Stimulated activated CD8-positive, alpha-beta memory T cell treated with anti-CD3 and anti-CD28 coated beads, Interleukin-7, amount 100 ng/mL, for 48 hours (primary cell): ENCODE measurements around the gene LIG3.
A peak's percentile ranks its signal among the peaks of the same experiment; 100 is the strongest.
"Not testable (repeated sequence)": the region's sequence is repeated elsewhere in the genome, so short reads cannot be mapped to it uniquely, and the experiment has no call there.

Source experiments
- DNase-seq, 2 donors: peaks; one replicate each; pipeline ENCODE4 v3.0.0-alpha.2; 2020; ENCODE audit warnings: low read depth in 1 of 2; ENCODE audit errors: extremely low read depth in 1 of 2

The LIG3 gene

GRCh38 chr17:34998205-34998604, 17.9 kb downstream of the LIG3 start:
- peak; percentile 52 to 63 for DNase-seq

GRCh38 chr17:34999456-34999855, 19.1 kb downstream of the LIG3 start:
- DNase-seq = no peak

GRCh38 chr17:35000965-35001364, 20.7 kb downstream of the LIG3 start:
- DNase-seq = not testable (repeated sequence)

GRCh38 chr17:35001549-35001948, 21.2 kb downstream of the LIG3 start:
- DNase-seq = no peak

- no peak for DNase-seq
Observed at GRCh38 chr17:35002876-35003551, 22.7 kb downstream of the LIG3 start.

- DNase-seq = no peak
Observed at GRCh38 chr17:35003778-35004177, 23.5 kb downstream of the LIG3 start.

- DNase-seq = no peak
Observed at GRCh38 chr17:35006345-35006744, 26.0 kb downstream of the LIG3 start.

- no peak for DNase-seq
Observed at GRCh38 chr17:35006961-35007360, 26.6 kb downstream of the LIG3 start.

- DNase-seq = no peak
Observed at GRCh38 chr17:35010093-35010492, 29.8 kb downstream of the LIG3 start.

- DNase-seq = no peak
Observed at GRCh38 chr17:35011671-35012216, 31.4 kb downstream of the LIG3 start.

GRCh38 chr17:35016369-35016768, 36.1 kb downstream of the LIG3 start:
- no peak for DNase-seq

GRCh38 chr17:35017021-35017420, 36.7 kb downstream of the LIG3 start:
- no peak for DNase-seq

- DNase-seq = no peak
Observed at GRCh38 chr17:35018814-35019213, 38.5 kb downstream of the LIG3 start.

GRCh38 chr17:35019386-35020179, 39.3 kb downstream of the LIG3 start:
- no peak for DNase-seq

GRCh38 chr17:35021520-35022380, 41.4 kb downstream of the LIG3 start:
- no peak for DNase-seq

GRCh38 chr17:35022536-35023063, 42.3 kb downstream of the LIG3 start:
- peak; percentile 51 to 74 for DNase-seq

GRCh38 chr17:35023538-35023937, 43.2 kb downstream of the LIG3 start:
- no peak for DNase-seq

GRCh38 chr17:35025541-35025940, 45.2 kb downstream of the LIG3 start:
- DNase-seq = no peak

- not testable (repeated sequence) for DNase-seq
Observed at GRCh38 chr17:35028097-35028496, 47.8 kb downstream of the LIG3 start.

GRCh38 chr17:35028531-35029262, 48.4 kb downstream of the LIG3 start:
- DNase-seq = no peak
